OCI-LY7 (cell line): ENCODE results near the gene RDH13. TPM values are rescaled to one million over a fixed set of nuclear protein-coding genes. Genes with fewer than 3 reads are reported as not detected.

ENCODE experiments used
- BruUV-seq: library from RNA; stranded (reverse); fragments of 400-500 nt; replicated peaks from 2 replicates; lab custom pipeline; 2021; lab: Mats Ljungman, UMichigan
- CTCF ChIA-PET: fragments of 300-600 bp; sonication (Branson Sonifier 250); formaldehyde crosslinking; loops from one replicate; lab custom pipeline; 2022; ENCODE audit warnings: antibody characterized with exemption; ENCODE audit not compliant: unreplicated experiment; lab: Charles Lee
- POLR2A ChIA-PET: fragments of 300-600 bp; sonication (Branson Sonifier 250); formaldehyde crosslinking; loops from one replicate; lab custom pipeline; 2022; ENCODE audit warnings: antibody characterized with exemption; lab: Charles Lee
- DNase-seq: peaks from one replicate; pipeline ENCODE4 v3.0.0-alpha.2; 2015; ENCODE audit warnings: low spot score
- H2AFZ ChIP-seq: fragments of 200-600 bp; sonication (generic), shearing (Covaris generic); 2 replicates; pipeline ENCODE4 v1.6.1; 2014; ENCODE audit warnings: mild to moderate bottlenecking, antibody characterized with exemption, low read length, moderate library complexity
- H3K27ac ChIP-seq: fragments of 200-600 bp; sonication (generic); 2 replicates; pipeline ENCODE4 v1.5.1; 2014; ENCODE audit warnings: mixed run types, low read depth, mild to moderate bottlenecking, moderate library complexity, low read length, inconsistent platforms; ENCODE audit not compliant: poor library complexity, severe bottlenecking
- H3K36me3 ChIP-seq: fragments of 200-600 bp; sonication (generic); 2 replicates; pipeline ENCODE4 v1.6.1; 2014; ENCODE audit warnings: mild to moderate bottlenecking, antibody characterized with exemption, low read length, moderate library complexity, mixed read lengths; ENCODE audit not compliant: insufficient read depth
- H3K4me1 ChIP-seq: fragments of 200-600 bp; sonication (generic); 2 replicates; pipeline ENCODE4 v1.5.1; 2014; ENCODE audit warnings: mild to moderate bottlenecking, low read length; ENCODE audit not compliant: insufficient read depth, poor library complexity, severe bottlenecking
- H3K4me2 ChIP-seq: fragments of 200-600 bp; sonication (generic); 2 replicates; pipeline ENCODE4 v1.6.1; 2014; ENCODE audit warnings: mild to moderate bottlenecking, low read length
- H3K4me3 ChIP-seq: fragments of 200-600 bp; sonication (generic); 2 replicates; pipeline ENCODE4 v1.5.1; 2014; ENCODE audit warnings: mild to moderate bottlenecking, low read depth, low read length; ENCODE audit not compliant: poor library complexity, severe bottlenecking
- H3K79me2 ChIP-seq: fragments of 200-600 bp; sonication (generic); 2 replicates; pipeline ENCODE4 v1.6.1; 2016; ENCODE audit warnings: low read depth, mild to moderate bottlenecking, low read length, moderate library complexity, mixed read lengths; ENCODE audit not compliant: insufficient read depth
- H3K9me2 ChIP-seq: fragments of 200-600 bp; sonication (generic); 2 replicates; pipeline ENCODE4 v1.6.1; 2016; ENCODE audit warnings: mild to moderate bottlenecking, low read length, mixed read lengths; ENCODE audit not compliant: insufficient read depth
- H3K9me3 ChIP-seq: fragments of 200-600 bp; sonication (generic); 2 replicates; pipeline ENCODE4 v1.6.1; 2014; ENCODE audit warnings: mild to moderate bottlenecking, mixed run types, low read length, mixed read lengths
- H4K20me1 ChIP-seq: fragments of 200-600 bp; sonication (generic); 2 replicates; pipeline ENCODE4 v1.6.1; 2014; ENCODE audit warnings: mild to moderate bottlenecking, antibody characterized with exemption, low read length, moderate library complexity, mixed read lengths; ENCODE audit not compliant: insufficient read depth
- EZH2phosphoT487 ChIP-seq: fragments of 200-600 bp; sonication (generic); IDR thresholded peaks from 2 replicates; pipeline ENCODE4 v1.6.1; 2018; ENCODE audit warnings: low read depth, borderline replicate concordance, mild to moderate bottlenecking, mixed run types, antibody characterized with exemption, low read length, moderate library complexity, mixed read lengths
- intact Hi-C: fragments of 100-400 bp; cut with micrococcal nuclease; formaldehyde crosslinking; loops from one replicate; pipeline ENCODE4 v1.10.0; 2022; ENCODE audit not compliant: unreplicated experiment
- total RNA-seq, 2 experiments: library from RNA; depleted of rRNA in 1 of 2; stranded (reverse); fragments of >200 nt in 1 of 2; shearing (Covaris generic) in 1 of 2; gene quantifications; 2 replicates each; pipeline ENCODE4 v1.2.3, GENCODE V29; 2014 to 2022
- TF ChIP-seq, protein P1 (sequence below): fragments of 200-600 bp; sonication (generic); conservative IDR thresholded peaks from 2 replicates; pipeline ENCODE4 v1.5.1; 2014; ENCODE audit warnings: mild to moderate bottlenecking, antibody characterized with exemption, low read length, moderate library complexity, mixed read lengths

Gene RDH13
- total RNA-seq, 2 experiments from 2014 or later: 19.5 to 23.1 TPM

DNA sequence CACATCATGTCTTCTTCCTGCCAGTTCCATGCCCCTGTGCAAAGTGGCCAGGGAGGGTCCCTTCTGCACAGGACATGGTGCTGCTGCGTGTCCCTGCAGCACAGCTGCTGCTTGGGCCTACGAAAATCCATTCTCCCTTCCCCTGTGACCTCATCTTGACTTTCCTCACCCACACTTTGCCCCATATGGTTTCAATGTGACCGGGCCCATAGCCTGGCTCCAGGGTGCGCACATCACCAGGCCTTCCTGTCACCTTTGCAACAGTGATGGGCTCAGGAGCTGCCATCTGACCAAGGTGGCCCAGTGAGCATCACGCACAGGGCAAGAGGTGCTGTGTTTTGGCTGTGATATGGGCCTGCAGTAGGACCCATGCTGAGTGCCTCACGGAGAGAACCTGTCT, 43.6 kb upstream of the RDH13 start:
- TF ChIP-seq, protein P1, sequence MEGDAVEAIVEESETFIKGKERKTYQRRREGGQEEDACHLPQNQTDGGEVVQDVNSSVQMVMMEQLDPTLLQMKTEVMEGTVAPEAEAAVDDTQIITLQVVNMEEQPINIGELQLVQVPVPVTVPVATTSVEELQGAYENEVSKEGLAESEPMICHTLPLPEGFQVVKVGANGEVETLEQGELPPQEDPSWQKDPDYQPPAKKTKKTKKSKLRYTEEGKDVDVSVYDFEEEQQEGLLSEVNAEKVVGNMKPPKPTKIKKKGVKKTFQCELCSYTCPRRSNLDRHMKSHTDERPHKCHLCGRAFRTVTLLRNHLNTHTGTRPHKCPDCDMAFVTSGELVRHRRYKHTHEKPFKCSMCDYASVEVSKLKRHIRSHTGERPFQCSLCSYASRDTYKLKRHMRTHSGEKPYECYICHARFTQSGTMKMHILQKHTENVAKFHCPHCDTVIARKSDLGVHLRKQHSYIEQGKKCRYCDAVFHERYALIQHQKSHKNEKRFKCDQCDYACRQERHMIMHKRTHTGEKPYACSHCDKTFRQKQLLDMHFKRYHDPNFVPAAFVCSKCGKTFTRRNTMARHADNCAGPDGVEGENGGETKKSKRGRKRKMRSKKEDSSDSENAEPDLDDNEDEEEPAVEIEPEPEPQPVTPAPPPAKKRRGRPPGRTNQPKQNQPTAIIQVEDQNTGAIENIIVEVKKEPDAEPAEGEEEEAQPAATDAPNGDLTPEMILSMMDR: no peak
- no peak for TF ChIP-seq EZH2phosphoT487
- H3K9me2 ChIP-seq: no peaks in the 10 kb centered on the region
- H3K79me2 ChIP-seq: peaks cover 12% of the 10 kb centered on the region
- H3K4me1 ChIP-seq: no peaks in the 10 kb centered on the region
- H3K27ac ChIP-seq: no peak overlapping the region
- intact Hi-C loops: no loop called here
- no peak overlapping the region for H3K4me3 ChIP-seq
- no peak overlapping the region for H2AFZ ChIP-seq
- H3K9me3 ChIP-seq: no peaks in the 10 kb centered on the region
- no TSS peak for BruUV-seq
- no peak for DNase-seq
- peaks cover 85% of the 10 kb centered on the region for H3K36me3 ChIP-seq
- H4K20me1 ChIP-seq: 0 out of 2 replicates have a peak, but pooled peaks cover 4% of the 10 kb centered on the region
- H3K4me2 ChIP-seq: no peak overlapping the region
- CTCF ChIA-PET: no interaction called here
- POLR2A ChIA-PET: no interaction called here

DNA sequence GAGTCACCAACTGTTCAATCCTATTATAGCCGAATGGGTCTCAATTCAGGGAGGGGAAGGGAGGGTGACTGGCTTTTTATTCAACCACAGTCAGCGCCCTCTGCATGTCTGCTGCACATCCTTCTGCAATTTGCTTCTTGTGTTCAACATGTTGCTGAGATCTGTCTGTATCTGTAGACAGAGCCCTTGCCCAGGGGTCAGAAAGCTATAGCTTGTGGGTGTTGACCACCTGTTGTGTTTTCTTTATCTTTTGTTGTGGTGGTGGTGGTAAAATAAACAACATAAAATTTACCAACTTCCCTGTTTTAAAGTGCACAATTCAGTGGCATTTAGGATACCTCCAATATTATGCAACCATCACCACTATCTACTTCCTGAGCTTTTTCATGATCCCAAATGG, 42.3 kb upstream of the RDH13 start:
- Histone ChIP-seq H3K4me2 (no peak overlapping the region), H3K9me2 (no peaks in the 10 kb centered on the region), H3K4me3 (no peak overlapping the region), H3K27ac (no peak overlapping the region), H3K79me2 (peaks cover 7% of the 10 kb centered on the region; the same call in 1 of the 2 replicates), H3K4me1 (no peaks in the 10 kb centered on the region), H2AFZ (no peak overlapping the region), H4K20me1 (no peaks in the 10 kb centered on the region), H3K36me3 (peaks cover 84% of the 10 kb centered on the region), H3K9me3 (no peaks in the 10 kb centered on the region)
- DNase-seq: no peak
- ChIA-PET POLR2A (no interaction called here), CTCF (no interaction called here)
- no TSS peak for BruUV-seq
- intact Hi-C loops: no loop called here
- TF ChIP-seq, protein P1: no peak
- no peak for TF ChIP-seq EZH2phosphoT487

DNA sequence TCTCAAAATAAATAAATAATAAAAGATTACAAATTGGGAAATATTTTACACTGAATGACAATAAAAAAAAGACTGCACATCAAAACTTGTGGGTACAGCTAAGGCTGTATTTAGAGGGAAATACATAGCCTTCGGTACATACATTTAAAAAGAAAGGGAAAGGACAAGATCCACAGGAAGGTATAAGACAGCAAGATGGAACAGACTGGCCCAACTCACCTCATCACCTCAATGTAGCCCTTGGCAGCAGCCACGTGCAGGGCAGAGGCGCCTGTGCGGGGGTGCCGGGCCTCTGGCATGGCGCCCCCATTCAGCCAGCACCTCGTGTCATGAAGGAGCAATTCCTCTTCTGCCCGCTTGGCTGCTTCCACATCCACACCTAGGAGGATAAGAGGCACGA, 40.2 kb upstream of the RDH13 start:
- Histone ChIP-seq H2AFZ (no peak overlapping the region), H3K79me2 (peaks cover 3% of the 10 kb centered on the region; the same call in 1 of the 2 replicates), H3K36me3 (peaks cover 84% of the 10 kb centered on the region), H3K4me1 (no peaks in the 10 kb centered on the region), H3K9me3 (no peaks in the 10 kb centered on the region), H3K4me3 (no peak overlapping the region), H3K27ac (no peak overlapping the region), H3K4me2 (no peak overlapping the region), H4K20me1 (no peaks in the 10 kb centered on the region), H3K9me2 (no peaks in the 10 kb centered on the region)
- POLR2A ChIA-PET: no interaction called here
- intact Hi-C loops: no loop called here
- no peak for DNase-seq
- CTCF ChIA-PET: no interaction called here
- TF ChIP-seq, protein P1: no peak
- no peak for TF ChIP-seq EZH2phosphoT487
- BruUV-seq: no TSS peak
